ENCODE results near the gene AMPD3. TPM values are rescaled to one million over a fixed set of nuclear protein-coding genes. Genes with fewer than 3 reads are reported as not detected.

Gene AMPD3
- total RNA-seq, 1 donor from 2014 or later, result 6.8 TPM

GRCh38 chr11:10441652-10442503 lies 13.2 kb upstream of the AMPD3 start:
- H3K27ac Mint-ChIP-seq, result no peak overlapping the region
- no peaks in the 10 kb centered on the region for H3K27me3 Mint-ChIP-seq (ENCODE audit: low read depth)
- no peaks in the 10 kb centered on the region for H3K36me3 Mint-ChIP-seq
- TF ChIP-seq CTCF (IDR thresholded peaks at IDR 0.05; ENCODE audit: unreplicated experiment), result no peak
- H3K4me3 Mint-ChIP-seq, result no peak overlapping the region
- DNase-seq (ENCODE audit: low spot score in 2 of 2, unreplicated experiment in 2 of 2), result no peak
- H3K9me3 Mint-ChIP-seq, result no peaks in the 10 kb centered on the region
- no peaks in the 10 kb centered on the region for H3K4me1 Mint-ChIP-seq

- H3K4me1 Mint-ChIP-seq, result no peaks in the 10 kb centered on the region
- H3K36me3 Mint-ChIP-seq, result no peaks in the 10 kb centered on the region
- H3K4me3 Mint-ChIP-seq, result no peak overlapping the region
- no peak for DNase-seq (ENCODE audit: low spot score in 2 of 2, unreplicated experiment in 2 of 2)
- peaks cover 4% of the 10 kb centered on the region for H3K27me3 Mint-ChIP-seq (ENCODE audit: low read depth)
- no peak overlapping the region for H3K27ac Mint-ChIP-seq
- TF ChIP-seq CTCF (IDR thresholded peaks at IDR 0.05; ENCODE audit: unreplicated experiment), result no peak
- H3K9me3 Mint-ChIP-seq, result no peaks in the 10 kb centered on the region
These were observed 11.9 kb upstream of the AMPD3 start for GRCh38 chr11:10443152-10443551.

- Mint-ChIP-seq H3K4me1 (no peaks in the 10 kb centered on the region), H3K4me3 (no peak overlapping the region), H3K9me3 (no peaks in the 10 kb centered on the region), H3K27ac (no peak overlapping the region), H3K27me3 (ENCODE audit: low read depth) (peaks cover 4% of the 10 kb centered on the region), H3K36me3 (no peaks in the 10 kb centered on the region)
- DNase-seq (ENCODE audit: low spot score in 2 of 2, unreplicated experiment in 2 of 2), result no peak
- TF ChIP-seq CTCF (IDR thresholded peaks at IDR 0.05; ENCODE audit: unreplicated experiment), result no peak
These were observed 11.3 kb upstream of the AMPD3 start for GRCh38 chr11:10443721-10444235.

- no peak overlapping the region for H3K4me3 Mint-ChIP-seq
- no peak for DNase-seq (ENCODE audit: low spot score in 2 of 2, unreplicated experiment in 2 of 2)
- no peak for TF ChIP-seq CTCF (IDR thresholded peaks at IDR 0.05; ENCODE audit: unreplicated experiment)
- H3K4me1 Mint-ChIP-seq, result peaks cover 3% of the 10 kb centered on the region
- peaks cover 11% of the 10 kb centered on the region for H3K27me3 Mint-ChIP-seq (ENCODE audit: low read depth)
- no peaks in the 10 kb centered on the region for H3K36me3 Mint-ChIP-seq
- no peak overlapping the region for H3K27ac Mint-ChIP-seq
- no peaks in the 10 kb centered on the region for H3K9me3 Mint-ChIP-seq
These were observed 10.2 kb upstream of the AMPD3 start for GRCh38 chr11:10444725-10445315.

- H3K27me3 Mint-ChIP-seq (ENCODE audit: low read depth), result peaks cover 28% of the 10 kb centered on the region
- no peaks in the 10 kb centered on the region for H3K36me3 Mint-ChIP-seq
- H3K4me3 Mint-ChIP-seq, result no peak overlapping the region
- H3K4me1 Mint-ChIP-seq, result peaks cover 11% of the 10 kb centered on the region
- no peak for TF ChIP-seq CTCF (IDR thresholded peaks at IDR 0.05; ENCODE audit: unreplicated experiment)
- H3K9me3 Mint-ChIP-seq, result no peaks in the 10 kb centered on the region
- DNase-seq (ENCODE audit: low spot score in 2 of 2, unreplicated experiment in 2 of 2), result no peak
- H3K27ac Mint-ChIP-seq, result no peak overlapping the region
These were observed 7.6 kb upstream of the AMPD3 start for GRCh38 chr11:10447445-10447844.

Measured in mesothelial cell of epicardium (in vitro differentiated cells).